ENCODE measurements around the gene AMOTL1.

GRCh38 chr11:94731880-94732601, 36.1 kb upstream of the AMOTL1 start:
- TF ChIP-seq CTCF (IDR thresholded peaks at IDR 0.05) (no peak), EZH2phosphoT487 (IDR thresholded peaks at IDR 0.05) (no peak)
